C4-2B (cell line): ENCODE data around the gene ACBD4.

Experiments
- CTCF ChIP-seq: fragments of 450-650 bp; conservative IDR thresholded peaks from 2 replicates; pipeline ENCODE4 v1.5.1; 2017; ENCODE audit warnings: mild to moderate bottlenecking
- ZFX ChIP-seq: fragments of 450-650 bp; IDR thresholded peaks from 2 replicates; pipeline ENCODE4 v1.6.1; 2017

- TF ChIP-seq CTCF, result no peak
- no peak for TF ChIP-seq ZFX
Measured at GRCh38 chr17:45119964-45120363, 15.5 kb upstream of the ACBD4 start.
